Activated CD8-positive, alpha-beta memory T cell treated with anti-CD3 and anti-CD28 coated beads for 4 hours (primary cell): ENCODE measurements around the gene RNF26.

Experiments
- DNase-seq, 2 donors: peaks; one replicate each; pipeline ENCODE4 v3.0.0-alpha.2; 2020; ENCODE audit warnings: low read depth in 2 of 2

RNF26 gene

DNA sequence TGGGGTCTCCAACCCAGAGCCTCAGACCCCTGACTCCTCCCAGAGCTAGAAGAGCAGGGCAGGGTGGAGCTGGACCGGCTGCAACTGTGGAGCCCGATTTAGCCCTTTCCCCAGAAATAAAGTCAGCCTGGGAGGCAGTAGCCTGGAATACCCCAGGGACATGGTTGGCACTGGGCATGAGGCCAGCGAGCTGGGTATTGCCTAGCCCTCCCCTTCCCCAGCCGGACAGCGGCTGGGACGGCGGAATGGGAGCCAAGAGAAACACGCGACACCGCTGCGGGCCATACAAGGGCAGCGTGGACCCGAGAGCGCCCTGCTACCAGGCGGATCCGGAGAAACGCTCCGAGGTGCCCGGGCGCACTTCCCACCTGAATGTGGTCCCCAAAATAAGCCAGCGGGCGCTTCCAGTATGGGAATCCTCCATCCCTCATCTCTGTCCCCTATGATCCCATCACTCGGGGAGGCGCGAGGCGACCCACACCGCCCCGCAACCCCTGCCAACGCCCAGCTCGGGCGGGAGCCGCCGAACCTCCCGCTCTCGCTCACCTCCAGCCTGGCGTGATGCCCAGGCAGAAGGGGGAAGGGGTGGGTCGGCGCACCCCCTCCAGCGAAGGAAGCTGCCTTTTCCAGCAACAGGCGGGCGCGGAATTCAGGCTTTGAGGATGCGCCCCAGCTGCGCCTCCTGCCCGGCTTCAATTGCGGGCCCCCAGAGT, 18.2 kb upstream of the RNF26 start:
- no peak for DNase-seq

DNA sequence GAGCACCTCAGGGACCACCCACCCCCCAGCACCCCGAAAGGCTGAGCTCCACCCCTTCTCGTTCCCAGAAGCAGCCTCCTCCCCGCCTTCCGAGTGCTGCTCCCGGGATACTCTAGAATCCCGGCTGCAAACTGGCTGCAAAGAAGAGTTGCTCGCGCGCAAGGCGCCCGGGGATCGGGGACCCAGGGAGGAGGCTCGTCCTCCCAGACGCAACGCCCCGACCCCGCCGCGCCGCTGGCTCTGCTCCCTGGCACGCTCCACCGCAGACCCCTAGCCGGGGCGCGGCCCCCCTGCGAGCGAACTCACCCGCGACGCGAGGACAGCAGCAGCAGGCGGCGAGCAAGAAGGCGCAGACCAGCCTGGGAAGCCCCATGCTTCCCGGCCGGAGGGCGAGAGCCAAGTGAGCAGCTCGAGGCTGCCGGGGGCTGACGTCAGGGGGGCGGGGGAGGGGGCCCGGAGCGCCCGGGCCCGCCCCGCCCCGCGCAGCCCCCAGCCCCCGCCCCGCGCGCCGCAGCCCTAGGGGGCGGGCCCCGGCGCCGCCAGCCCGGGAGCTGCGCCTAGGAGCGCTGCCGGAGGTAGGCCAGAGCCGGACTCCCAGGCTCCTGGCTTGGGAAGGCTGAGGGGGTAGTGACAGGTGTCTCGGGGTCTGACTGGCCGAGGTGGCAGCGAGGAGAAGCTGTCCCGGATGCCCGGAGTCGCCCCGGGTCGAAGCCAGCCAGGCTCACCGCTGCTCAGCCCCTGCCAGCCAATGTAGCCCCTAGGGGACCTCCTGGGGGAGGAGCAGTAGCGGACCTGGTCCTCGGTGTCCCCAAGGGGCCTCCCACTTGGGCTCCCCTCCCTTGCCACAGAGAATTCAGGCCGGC, 17.4 kb upstream of the RNF26 start, which contains the start of gene MCAM:
Gene MCAM (minus strand): TSS at position 402 of the 863 bp plus-strand sequence. CDS start 29 bp downstream, at position 373.
- DNase-seq: no peak

DNA sequence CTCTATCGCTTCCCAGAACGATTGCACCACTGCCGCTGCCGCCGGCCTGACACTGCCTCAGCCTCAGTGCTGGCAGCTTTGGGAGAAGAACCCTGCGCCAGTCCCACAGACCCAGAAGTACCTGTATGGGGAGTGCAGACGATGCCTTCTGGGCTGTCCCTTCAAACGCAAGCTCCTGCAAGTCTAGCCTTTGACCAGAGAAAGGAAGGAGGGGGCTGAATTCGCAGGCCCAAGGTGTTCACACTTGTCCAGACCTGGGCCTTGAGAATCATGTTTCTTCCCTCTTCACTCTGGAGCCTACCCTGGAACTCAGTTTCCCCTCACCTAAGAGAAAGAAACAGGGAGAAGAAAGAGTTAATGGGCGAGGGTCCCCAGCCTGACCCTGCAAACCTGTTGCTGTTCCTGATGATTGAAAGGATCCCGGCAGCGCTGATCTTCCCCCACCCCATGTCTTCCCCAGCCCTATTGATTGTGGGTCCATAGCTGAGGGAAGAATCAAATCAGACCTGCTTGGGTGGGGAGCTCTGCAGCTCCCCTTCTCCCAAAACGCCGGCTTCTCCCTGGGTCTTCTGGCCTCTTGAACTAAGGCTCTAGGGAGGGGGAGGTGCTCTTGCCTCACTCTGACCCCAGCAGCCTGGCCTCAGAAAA, 16.6 kb upstream of the RNF26 start:
- DNase-seq: no peak

DNA sequence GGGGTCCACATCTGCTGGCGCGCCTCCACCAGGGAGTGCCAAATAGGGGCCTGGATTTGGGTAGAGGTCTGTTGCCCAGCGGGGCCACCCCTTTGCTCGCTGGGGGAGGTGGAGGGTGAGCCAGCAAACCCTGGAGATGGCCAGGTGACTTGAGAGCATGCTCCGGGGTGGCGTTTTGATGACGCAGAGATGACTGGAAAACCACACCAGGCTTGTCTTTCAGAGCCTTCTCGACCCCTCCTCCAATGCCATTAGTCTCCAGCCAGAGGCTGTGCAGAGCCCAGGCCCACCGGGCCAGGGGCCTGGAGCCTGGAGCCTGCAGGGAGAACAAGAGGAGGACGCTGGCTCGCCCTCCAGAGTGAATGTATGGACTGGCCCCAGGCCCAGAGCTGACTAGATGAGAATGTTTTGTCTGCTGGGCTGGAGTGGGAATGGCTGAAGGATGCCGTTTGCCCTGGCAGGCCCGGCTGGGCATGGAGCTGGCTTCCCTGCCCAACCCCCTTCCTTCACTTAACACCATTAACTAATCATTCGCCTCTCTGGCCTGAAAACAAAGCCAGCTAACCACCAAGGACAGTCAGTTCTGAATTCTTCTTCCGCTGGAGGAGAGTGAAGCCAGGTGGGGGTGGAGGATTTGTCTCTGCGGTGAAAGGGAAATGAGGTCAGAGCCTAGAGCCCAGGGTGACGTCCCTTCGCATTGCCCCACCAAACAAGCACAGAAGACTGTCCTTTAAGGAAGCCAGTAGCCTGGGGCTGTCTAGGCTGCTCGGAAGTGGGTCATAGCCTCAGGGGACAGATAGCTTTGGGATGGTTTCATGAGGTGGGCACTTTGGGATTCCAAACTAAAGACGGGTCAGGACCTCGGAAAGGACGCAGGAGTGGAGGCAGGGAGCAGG, 15.8 kb upstream of the RNF26 start:
- no peak for DNase-seq

DNA sequence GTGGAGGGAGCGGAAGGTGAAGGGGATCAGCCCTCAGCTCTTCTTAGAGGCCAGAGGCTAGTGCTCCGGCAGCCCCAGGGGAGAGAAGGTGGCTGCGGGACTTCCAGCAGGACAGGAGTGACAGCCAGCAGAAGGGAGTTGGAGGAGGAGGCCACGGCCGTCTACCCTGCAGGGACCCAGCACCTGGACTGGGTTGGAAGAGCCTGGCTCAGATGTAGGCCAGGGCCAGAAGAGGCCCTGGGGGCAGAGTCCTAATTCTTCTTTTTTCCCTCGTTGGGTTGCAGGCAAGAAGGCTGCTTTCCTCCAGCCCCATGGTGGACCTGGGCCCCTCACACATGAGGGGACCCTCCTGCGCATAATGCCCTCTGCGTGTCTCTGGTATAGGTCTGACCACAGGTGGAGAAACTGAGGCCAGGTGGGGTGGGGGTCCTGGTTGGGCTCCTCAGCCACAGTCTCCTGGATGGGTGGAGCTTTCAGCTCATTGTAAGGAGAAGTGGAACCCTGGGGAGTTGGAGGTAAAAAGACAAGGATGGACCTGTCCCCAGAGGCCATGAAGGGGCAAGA, 15.1 kb upstream of the RNF26 start:
- DNase-seq: no peak

DNA sequence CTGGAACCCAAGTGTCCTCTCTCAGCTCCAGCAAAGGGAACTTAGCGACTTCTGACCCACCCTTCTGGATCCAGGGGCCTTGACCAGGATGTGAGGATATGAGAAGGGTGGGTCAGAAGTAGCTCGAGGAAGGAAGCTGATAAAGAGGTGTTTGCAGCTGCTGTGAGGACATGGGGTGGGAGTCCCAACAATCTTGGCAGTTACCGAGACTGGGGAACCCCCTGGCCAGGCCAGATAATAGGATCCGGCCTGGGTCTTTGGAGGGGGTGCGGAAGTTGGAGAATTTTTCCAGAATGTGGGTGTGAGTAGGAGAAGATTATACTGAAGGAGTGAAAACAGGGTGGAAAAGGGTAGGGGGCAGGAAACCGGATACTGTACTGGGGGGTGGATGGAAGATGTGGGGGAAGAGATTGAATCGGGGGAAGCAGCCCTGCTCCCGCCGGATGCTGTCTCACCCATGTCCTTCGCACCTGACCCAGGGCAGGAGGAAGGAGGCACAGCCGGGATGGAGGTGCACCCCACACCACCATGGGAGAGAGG, 14.6 kb upstream of the RNF26 start:
- no peak for DNase-seq

DNA sequence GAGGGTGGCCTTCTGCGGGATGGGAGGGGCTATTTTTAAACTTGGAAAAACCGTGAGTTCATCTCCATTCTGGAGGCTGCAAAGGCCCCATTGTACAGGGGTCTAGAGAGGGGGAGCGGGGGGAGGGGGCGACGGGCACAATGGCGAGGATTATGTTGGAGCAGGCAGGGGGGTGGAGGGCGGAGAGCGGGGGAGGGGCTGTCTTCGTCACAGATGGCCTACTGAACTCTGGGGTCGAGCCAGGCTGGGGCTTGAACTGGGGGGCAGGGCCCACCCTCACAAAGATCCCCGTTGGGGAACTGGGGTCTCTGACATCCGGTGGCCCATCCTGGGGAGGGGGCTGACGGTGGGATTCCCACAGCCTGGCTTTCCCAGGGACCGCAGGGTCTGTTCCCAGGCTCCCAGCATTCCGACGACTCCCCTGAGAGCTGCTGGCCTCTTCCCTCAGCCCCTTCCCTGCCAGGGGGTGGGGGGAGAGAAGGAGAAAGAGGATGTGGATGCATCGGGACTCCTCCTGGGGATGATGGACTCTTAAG, 14.0 kb upstream of the RNF26 start:
- DNase-seq: no peak

DNA sequence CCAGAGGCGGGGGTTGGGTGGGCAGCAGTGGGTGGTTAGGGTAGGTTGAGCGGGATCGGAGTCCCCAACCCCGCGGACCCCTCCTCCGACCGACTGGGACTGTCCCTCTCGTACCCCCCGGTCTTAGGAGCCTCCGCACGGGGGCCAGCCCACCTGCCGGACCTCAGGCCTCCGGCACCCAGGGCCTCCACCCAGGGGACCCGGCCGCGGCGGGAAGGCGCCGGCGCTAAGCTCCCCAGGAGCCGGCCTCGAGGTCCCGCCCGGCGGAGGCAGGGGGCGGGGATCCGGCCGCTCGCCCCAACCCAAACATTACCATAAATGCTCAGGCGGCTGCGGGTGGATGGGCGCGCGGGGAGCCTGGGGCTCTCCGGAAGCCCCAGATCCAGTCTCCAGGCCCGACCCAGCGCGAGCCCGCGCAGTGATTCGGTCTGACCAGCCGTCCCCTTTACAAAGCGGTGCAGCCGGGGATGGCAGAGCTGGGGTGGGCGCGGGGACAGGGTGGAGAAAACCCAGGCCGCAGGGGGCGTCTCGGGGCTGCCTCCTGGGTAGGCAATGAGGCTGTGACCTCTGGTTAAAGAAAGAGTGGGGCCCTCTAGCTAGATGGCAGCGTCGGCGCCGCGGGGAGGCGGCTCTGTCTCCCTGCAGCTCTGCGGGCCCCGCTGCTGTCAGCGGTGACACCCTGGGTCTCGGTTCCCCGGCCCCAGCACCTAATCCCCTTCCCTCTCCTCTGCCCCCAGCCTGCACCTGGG, 13.4 kb upstream of the RNF26 start:
- no peak for DNase-seq

DNA sequence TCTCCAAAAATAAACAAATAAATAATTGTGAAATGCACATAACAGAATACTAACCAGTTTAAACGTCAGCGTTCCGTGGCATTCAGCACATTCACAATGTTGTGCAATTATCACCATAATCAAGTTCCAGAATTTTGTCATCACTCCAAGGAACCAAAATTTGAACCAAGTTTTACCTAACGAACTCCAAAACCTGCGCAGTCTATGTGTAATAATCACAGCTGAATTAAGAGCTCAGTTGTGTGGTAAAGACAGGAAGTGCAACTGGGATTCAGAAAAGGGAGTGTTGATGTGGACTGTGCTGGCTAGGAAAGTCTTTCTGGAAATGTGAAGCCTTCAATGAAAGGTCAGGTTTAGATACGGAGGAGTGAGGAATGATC, 12.0 kb upstream of the RNF26 start:
- DNase-seq: no peak

DNA sequence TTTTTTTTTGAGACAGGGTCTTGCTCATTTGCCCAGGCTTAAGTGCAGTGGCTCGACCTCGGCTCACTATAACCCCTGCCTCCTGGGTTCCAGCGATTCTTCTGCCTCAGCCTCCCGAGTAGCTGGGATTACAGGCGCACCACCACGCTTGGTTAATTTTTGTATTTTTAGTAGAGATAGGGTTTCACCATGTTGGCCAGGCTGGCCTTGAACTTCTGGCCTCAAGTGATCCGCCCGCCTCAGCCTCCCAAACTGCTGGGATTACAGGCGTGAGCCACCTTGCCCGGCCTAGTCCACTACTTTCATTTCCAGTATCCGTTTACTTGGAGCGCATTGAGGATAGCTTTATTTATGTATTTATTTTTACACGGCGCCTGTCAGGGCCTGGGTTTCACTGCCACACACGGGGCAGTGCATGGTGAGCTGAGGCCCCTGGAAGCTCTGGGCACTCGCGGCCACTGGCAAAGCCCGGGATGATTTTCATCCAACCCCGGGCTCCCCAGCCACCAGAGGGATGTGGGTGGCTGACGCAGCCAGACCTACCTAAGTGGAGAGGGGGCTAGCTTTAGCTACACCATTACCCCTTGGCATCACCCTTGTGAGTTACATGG, 11.3 kb upstream of the RNF26 start:
- no peak for DNase-seq

DNA sequence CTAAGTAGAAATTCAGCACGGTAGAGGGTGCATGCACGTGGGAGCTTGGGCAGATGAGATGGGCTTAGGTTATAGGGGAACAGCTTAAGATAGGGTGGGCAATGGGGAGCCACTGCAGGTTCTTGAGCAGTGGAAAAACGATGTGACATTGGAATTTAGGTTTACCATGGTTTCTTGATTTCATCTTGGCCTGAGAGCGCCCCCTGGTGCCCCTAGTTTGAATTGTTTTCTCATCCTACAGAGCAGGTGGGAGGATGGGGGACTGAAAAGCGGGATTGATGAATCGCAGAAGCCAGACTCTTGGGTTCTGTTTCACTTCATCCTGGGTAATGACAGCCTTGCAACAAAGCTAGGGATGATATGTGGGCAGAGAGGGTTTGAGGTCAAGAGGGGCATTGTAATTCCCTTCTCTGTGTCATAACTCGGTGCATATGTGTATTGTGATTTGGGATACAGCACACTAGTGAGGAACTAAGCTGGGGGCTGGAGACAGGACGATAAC, 10.7 kb upstream of the RNF26 start:
- DNase-seq: peak; percentile 43 to 62

DNA sequence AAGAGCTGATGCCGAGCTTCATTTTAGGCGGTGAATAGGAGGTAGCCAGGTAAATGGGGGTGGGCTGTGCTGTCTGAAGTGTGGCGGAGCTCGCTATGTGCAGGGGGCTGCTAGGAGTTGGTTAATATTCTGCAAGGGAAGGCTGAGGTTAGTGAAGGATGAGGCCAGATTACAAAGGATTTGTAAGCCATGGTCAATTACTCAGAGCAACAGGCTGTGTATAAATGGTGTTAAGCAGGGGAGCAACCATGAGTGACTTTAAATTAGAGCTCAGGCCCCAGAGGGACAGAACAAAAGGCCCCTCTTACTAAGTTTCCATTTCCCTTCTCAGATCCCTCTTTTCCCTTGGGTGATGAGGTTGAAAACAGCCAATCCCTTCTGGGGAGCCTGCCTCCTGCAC, 10.1 kb upstream of the RNF26 start:
- DNase-seq: no peak

DNA sequence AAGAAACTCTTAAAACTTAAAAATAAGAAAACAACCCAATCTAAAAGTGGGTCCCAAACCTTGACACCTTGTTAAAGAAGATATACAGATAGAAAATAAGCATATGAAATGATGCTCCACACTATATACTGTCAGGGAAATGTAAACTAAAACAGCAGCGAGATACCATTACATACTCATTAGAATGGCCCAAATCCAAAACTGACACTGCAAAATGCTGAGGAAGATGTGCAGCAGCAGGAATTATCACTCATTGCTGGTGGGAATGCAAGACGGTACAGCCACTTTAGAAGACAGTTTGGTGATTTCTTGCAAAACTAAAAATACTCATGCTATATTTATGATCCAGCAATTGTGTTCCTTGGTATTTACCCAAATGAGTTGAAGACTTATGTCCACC, 5.0 kb upstream of the RNF26 start:
- no peak for DNase-seq

DNA sequence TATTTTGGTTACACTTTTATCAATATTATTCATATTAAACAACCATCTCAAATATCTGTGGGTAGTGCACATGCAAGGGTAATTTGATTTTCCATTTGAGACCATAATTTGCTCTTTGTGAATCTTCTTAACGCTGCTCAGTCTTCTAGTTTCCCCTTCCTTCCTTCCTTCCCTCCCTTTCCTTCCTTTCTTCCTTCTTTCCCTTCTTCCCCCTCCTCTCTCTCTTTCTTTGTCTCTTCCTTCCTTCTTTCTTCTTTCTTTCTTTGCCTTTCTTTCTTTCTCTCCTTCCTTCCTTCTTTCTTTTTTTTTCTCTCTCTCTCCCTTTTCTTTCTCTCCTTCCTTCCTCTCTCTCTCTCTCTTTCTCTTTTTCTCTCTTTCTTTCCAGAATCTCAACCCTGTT, 4.1 kb upstream of the RNF26 start:
- no peak for DNase-seq

DNA sequence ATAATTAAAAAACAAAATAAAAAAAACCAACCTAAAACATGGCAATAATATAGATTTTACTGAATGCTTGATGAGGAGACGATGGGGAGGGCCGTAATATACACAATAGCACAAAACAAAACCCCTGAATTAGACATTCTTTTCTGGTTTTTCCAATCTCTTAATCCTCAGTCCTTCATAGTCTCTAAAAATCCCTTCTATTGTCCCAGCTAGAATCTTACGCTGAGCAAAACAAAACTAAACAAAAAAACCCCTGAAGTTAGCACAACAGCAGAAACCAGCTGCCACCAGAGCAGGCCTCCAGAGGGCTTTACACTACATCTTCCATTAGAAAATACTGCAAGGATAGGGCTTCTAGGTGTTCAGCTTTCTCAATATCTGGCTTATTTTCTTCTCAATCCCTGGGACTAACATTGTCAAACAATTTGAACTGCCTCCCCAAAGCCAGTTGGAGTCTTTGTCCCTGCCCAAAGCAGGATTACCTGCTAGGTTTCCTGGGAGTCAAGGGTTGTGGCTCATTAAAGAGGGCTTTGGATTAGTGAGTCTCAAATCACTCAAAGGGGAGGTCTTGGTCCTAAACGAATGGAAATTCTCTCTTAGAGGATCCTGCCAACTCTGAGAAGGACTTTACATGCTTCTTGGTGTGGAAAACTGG, 2.1 kb upstream of the RNF26 start:
- no peak for DNase-seq

DNA sequence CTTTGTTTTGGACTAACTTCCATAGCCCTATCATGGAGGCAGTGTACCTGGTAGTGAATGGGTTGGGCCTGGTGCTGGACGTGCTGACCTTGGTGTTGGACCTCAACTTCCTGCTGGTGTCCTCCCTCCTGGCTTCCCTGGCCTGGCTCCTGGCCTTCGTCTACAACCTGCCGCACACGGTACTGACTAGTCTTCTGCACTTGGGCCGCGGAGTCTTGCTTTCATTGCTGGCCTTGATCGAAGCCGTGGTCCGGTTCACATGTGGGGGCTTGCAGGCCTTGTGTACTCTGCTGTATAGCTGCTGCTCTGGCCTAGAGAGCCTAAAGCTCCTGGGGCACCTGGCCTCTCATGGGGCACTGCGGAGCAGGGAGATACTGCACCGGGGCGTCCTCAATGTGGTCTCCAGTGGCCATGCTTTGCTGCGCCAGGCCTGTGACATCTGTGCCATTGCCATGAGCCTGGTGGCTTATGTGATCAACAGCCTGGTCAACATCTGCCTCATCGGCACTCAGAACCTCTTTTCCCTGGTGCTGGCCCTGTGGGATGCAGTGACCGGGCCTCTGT, 846 bp downstream of the RNF26 start:
- DNase-seq: no peak

DNA sequence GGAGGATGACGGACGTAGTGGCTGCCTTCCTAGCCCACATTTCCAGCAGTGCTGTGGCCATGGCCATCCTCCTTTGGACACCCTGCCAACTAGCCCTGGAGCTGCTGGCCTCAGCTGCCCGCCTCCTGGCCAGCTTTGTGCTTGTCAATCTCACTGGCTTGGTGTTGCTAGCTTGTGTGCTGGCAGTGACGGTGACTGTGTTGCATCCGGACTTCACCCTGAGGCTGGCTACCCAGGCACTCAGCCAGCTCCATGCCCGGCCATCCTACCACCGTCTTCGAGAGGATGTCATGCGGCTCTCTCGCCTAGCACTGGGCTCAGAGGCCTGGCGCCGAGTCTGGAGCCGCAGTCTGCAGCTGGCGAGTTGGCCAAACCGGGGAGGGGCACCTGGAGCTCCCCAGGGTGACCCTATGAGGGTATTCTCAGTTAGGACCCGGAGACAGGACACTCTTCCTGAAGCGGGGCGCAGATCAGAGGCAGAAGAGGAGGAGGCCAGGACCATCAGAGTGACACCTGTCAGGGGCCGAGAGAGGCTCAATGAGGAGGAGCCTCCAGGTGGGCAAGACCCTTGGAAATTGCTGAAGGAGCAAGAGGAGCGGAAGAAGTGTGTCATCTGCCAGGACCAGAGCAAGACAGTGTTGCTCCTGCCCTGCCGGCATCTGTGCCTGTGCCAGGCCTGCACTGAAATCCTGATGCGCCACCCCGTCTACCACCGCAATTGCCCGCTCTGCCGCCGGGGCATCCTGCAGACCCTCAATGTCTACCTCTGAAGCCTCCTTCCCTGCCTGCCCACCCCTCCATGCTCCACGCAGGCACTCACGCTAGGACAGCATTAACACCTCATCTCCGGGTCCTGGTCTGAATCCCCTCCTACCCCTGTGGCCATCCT, 1.6 kb downstream of the RNF26 start:
- no peak for DNase-seq
